ENCODE data around the gene ARHGEF38.

GRCh38 chr4:105650190-105650589, 97.8 kb downstream of the ARHGEF38 start:
- TF ChIP-seq REST (IDR thresholded peaks at IDR 0.05; ENCODE audit: insufficient read depth in 1 of 2, low read depth in 2 of 2, low read length in 2 of 2) (no peak), TAF1 (IDR thresholded peaks at IDR 0.05; ENCODE audit: borderline replicate concordance, insufficient read depth, low read length) (no peak), POLR2AphosphoS5 (IDR thresholded peaks at IDR 0.05; ENCODE audit: low read depth, low read length) (no peak), SIN3A (IDR thresholded peaks at IDR 0.05; ENCODE audit: borderline replicate concordance, insufficient read depth, low read length) (no peak), FOXP2 (optimal IDR thresholded peaks at IDR 0.05; ENCODE audit: borderline replicate concordance, extremely low read depth, extremely low read length, insufficient read depth) (no peak)
